T-helper 17 cell (primary cell): Measurements from ENCODE around the gene DGKG. TPM values are rescaled to one million over a fixed set of nuclear protein-coding genes. Genes with fewer than 3 reads are reported as not detected.

Source experiments
- ATAC-seq: fragments of 150-1000 bp; cut with Tn5 transposase; 2 replicates; pipeline ENCODE4 v1.10.0; 2021; ENCODE audit warnings: mild to moderate bottlenecking, moderate library complexity
- DNase-seq, 3 donors: peaks; one replicate each; pipeline versions ENCODE4 v3.0.0 to v3.0.0-alpha.2; 2020 to 2021
- H3K9me3 ChIP-seq: one replicate; pipeline ENCODE4 v1.7.0; 2013; ENCODE audit warnings: low read length, mild to moderate bottlenecking; ENCODE audit not compliant: control insufficient read depth, poor library complexity, severe bottlenecking
- H3K27ac Mint-ChIP-seq: one replicate; pipeline ENCODE4 v1.8.0; 2022; ENCODE audit warnings: mild to moderate bottlenecking, moderate library complexity, mixed read lengths
- H3K27me3 Mint-ChIP-seq: one replicate; pipeline ENCODE4 v1.8.0; 2022; ENCODE audit warnings: mixed read lengths
- H3K36me3 Mint-ChIP-seq: one replicate; pipeline ENCODE4 v1.8.0; 2022; ENCODE audit warnings: low read depth, mixed read lengths
- H3K4me1 Mint-ChIP-seq: one replicate; pipeline ENCODE4 v1.8.0; 2022; ENCODE audit warnings: mild to moderate bottlenecking, mixed read lengths
- H3K4me3 Mint-ChIP-seq: one replicate; pipeline ENCODE4 v1.8.0; 2022; ENCODE audit warnings: mild to moderate bottlenecking, moderate library complexity, mixed read lengths
- total RNA-seq, 4 donors: library from RNA in 2 of 4; stranded (reverse) in 2 of 4; gene quantifications; one replicate each; pipeline ENCODE4 v1.2.3 and lab custom pipeline; 2022 to 2026

DGKG gene
- total RNA-seq, 2 donors from 2014 or later: 1.9 to 2.6 TPM

GRCh38 chr3:186299327-186299726, 62.7 kb downstream of the DGKG start:
- Mint-ChIP-seq H3K36me3 (peaks cover 3% of the 10 kb centered on the region), H3K4me1 (no peaks in the 10 kb centered on the region), H3K27me3 (peaks cover 8% of the 10 kb centered on the region), H3K4me3 (no peak overlapping the region), H3K27ac (no peak overlapping the region)
- no peak for DNase-seq
- no peaks in the 10 kb centered on the region for H3K9me3 ChIP-seq
- no peak for ATAC-seq

- ATAC-seq: no peak
- no peak for DNase-seq
- Mint-ChIP-seq H3K27me3 (peaks cover 8% of the 10 kb centered on the region), H3K4me3 (no peak overlapping the region), H3K36me3 (peaks cover 3% of the 10 kb centered on the region), H3K27ac (no peak overlapping the region), H3K4me1 (no peaks in the 10 kb centered on the region)
- no peaks in the 10 kb centered on the region for H3K9me3 ChIP-seq
Observed at GRCh38 chr3:186298876-186299275, 63.2 kb downstream of the DGKG start.

- Mint-ChIP-seq H3K27me3 (peaks cover 13% of the 10 kb centered on the region), H3K4me3 (no peak overlapping the region), H3K27ac (no peak overlapping the region), H3K4me1 (no peaks in the 10 kb centered on the region), H3K36me3 (no peaks in the 10 kb centered on the region)
- ATAC-seq (no peak), DNase-seq (no peak)
- H3K9me3 ChIP-seq: no peaks in the 10 kb centered on the region
Observed at GRCh38 chr3:186290796-186291195, 71.2 kb downstream of the DGKG start.

- Mint-ChIP-seq H3K4me3 (no peak overlapping the region), H3K27ac (no peak overlapping the region), H3K36me3 (peaks cover 2% of the 10 kb centered on the region), H3K4me1 (no peaks in the 10 kb centered on the region), H3K27me3 (peaks cover 18% of the 10 kb centered on the region)
- no peaks in the 10 kb centered on the region for H3K9me3 ChIP-seq
- DNase-seq (no peak), ATAC-seq (no peak)
Observed at GRCh38 chr3:186287711-186288110, 74.3 kb downstream of the DGKG start.

GRCh38 chr3:186286114-186286513, 75.9 kb downstream of the DGKG start:
- peaks cover 2% of the 10 kb centered on the region for H3K36me3 Mint-ChIP-seq
- H3K27me3 Mint-ChIP-seq: peaks cover 28% of the 10 kb centered on the region
- ATAC-seq (no peak), DNase-seq (no peak)
- H3K27ac Mint-ChIP-seq: no peak overlapping the region
- peaks cover under 1% of the 10 kb centered on the region for H3K4me1 Mint-ChIP-seq
- H3K9me3 ChIP-seq: no peaks in the 10 kb centered on the region
- H3K4me3 Mint-ChIP-seq: no peak overlapping the region

- H3K4me3 Mint-ChIP-seq: no peak overlapping the region
- peaks cover 33% of the 10 kb centered on the region for H3K27me3 Mint-ChIP-seq
- DNase-seq (no peak), ATAC-seq (no peak)
- H3K36me3 Mint-ChIP-seq: peaks cover 2% of the 10 kb centered on the region
- peaks cover 6% of the 10 kb centered on the region for H3K4me1 Mint-ChIP-seq
- no peak overlapping the region for H3K27ac Mint-ChIP-seq
- no peaks in the 10 kb centered on the region for H3K9me3 ChIP-seq
Observed at GRCh38 chr3:186284661-186285060, 77.4 kb downstream of the DGKG start.

GRCh38 chr3:186284349-186284652, 77.7 kb downstream of the DGKG start:
- DNase-seq: no peak
- Mint-ChIP-seq H3K4me1 (peaks cover 6% of the 10 kb centered on the region), H3K27me3 (peaks cover 36% of the 10 kb centered on the region), H3K4me3 (no peak overlapping the region), H3K36me3 (peaks cover 2% of the 10 kb centered on the region), H3K27ac (no peak overlapping the region)
- H3K9me3 ChIP-seq: no peaks in the 10 kb centered on the region
- ATAC-seq: no peak

GRCh38 chr3:186283651-186284348, 78.2 kb downstream of the DGKG start:
- Mint-ChIP-seq H3K27me3 (peaks cover 41% of the 10 kb centered on the region), H3K4me3 (no peak overlapping the region), H3K27ac (no peak overlapping the region), H3K4me1 (peaks cover 6% of the 10 kb centered on the region), H3K36me3 (peaks cover 2% of the 10 kb centered on the region)
- H3K9me3 ChIP-seq: no peaks in the 10 kb centered on the region
- DNase-seq (no peak), ATAC-seq (no peak)

GRCh38 chr3:186283096-186283495, 78.9 kb downstream of the DGKG start:
- ATAC-seq: no peak
- no peak for DNase-seq
- peaks cover 6% of the 10 kb centered on the region for H3K4me1 Mint-ChIP-seq
- H3K27ac Mint-ChIP-seq: no peak overlapping the region
- H3K36me3 Mint-ChIP-seq: peaks cover 2% of the 10 kb centered on the region
- peaks cover 43% of the 10 kb centered on the region for H3K27me3 Mint-ChIP-seq
- no peak overlapping the region for H3K4me3 Mint-ChIP-seq
- H3K9me3 ChIP-seq: no peaks in the 10 kb centered on the region

- Mint-ChIP-seq H3K36me3 (peaks cover 2% of the 10 kb centered on the region), H3K27ac (no peak overlapping the region), H3K27me3 (peaks cover 57% of the 10 kb centered on the region)
Observed at GRCh38 chr3:186281176-186281575, 80.9 kb downstream of the DGKG start.

GRCh38 chr3:186280737-186281136, 81.3 kb downstream of the DGKG start:
- Mint-ChIP-seq H3K4me3 (no peak overlapping the region), H3K4me1 (peaks cover 6% of the 10 kb centered on the region), H3K36me3 (peaks cover 2% of the 10 kb centered on the region), H3K27me3 (peaks cover 57% of the 10 kb centered on the region), H3K27ac (no peak overlapping the region)
- DNase-seq: no peak
- no peaks in the 10 kb centered on the region for H3K9me3 ChIP-seq
- ATAC-seq: no peak

More at GRCh38 chr3:186281176-186281575, 80.9 kb downstream of the DGKG start:
- H3K9me3 ChIP-seq: no peaks in the 10 kb centered on the region
- DNase-seq (no peak), ATAC-seq (no peak)
- peaks cover 6% of the 10 kb centered on the region for H3K4me1 Mint-ChIP-seq
- H3K4me3 Mint-ChIP-seq: no peak overlapping the region

GRCh38 chr3:186277268-186277909, 84.6 kb downstream of the DGKG start:
- Mint-ChIP-seq H3K36me3 (no peaks in the 10 kb centered on the region), H3K4me1 (peaks cover 6% of the 10 kb centered on the region), H3K27ac (no peak overlapping the region), H3K27me3 (peaks cover 42% of the 10 kb centered on the region), H3K4me3 (no peak overlapping the region)
- ATAC-seq (no peak), DNase-seq (no peak)
- H3K9me3 ChIP-seq: no peaks in the 10 kb centered on the region

- no peak overlapping the region for H3K27ac Mint-ChIP-seq
- no peak for DNase-seq
Observed at GRCh38 chr3:186275436-186275835, 86.6 kb downstream of the DGKG start.

GRCh38 chr3:186273586-186273985, 88.4 kb downstream of the DGKG start:
- H3K27ac Mint-ChIP-seq: no peak overlapping the region

More at GRCh38 chr3:186275436-186275835, 86.6 kb downstream of the DGKG start:
- Mint-ChIP-seq H3K36me3 (no peaks in the 10 kb centered on the region), H3K4me3 (no peak overlapping the region), H3K27me3 (peaks cover 43% of the 10 kb centered on the region), H3K4me1 (peaks cover 8% of the 10 kb centered on the region)
- H3K9me3 ChIP-seq: no peaks in the 10 kb centered on the region
- ATAC-seq: no peak

More at GRCh38 chr3:186273586-186273985, 88.4 kb downstream of the DGKG start:
- ATAC-seq (no peak), DNase-seq (no peak)
- H3K9me3 ChIP-seq: no peaks in the 10 kb centered on the region
- peaks cover 8% of the 10 kb centered on the region for H3K4me1 Mint-ChIP-seq
- no peak overlapping the region for H3K4me3 Mint-ChIP-seq
- H3K36me3 Mint-ChIP-seq: no peaks in the 10 kb centered on the region
- H3K27me3 Mint-ChIP-seq: peaks cover 28% of the 10 kb centered on the region
